Activated naive CD8-positive, alpha-beta T cell treated with anti-CD3 and anti-CD28 coated beads, Interleukin-2, amount 10 ng/mL, durations not matched to agents 7 days and 5 days (primary cell): ENCODE data around the gene THAP10. TPM values are rescaled to one million over a fixed set of nuclear protein-coding genes. Genes with fewer than 3 reads are reported as not detected.
"Not testable (repeated sequence)": the region's sequence is repeated elsewhere in the genome, so short reads cannot be mapped to it uniquely, and the experiment has no call there.

Source experiments
- ATAC-seq: fragments of 150-1000 bp; cut with Tn5 transposase; one replicate; pipeline ENCODE4 v1.10.0; 2021; ENCODE audit warnings: low read depth, moderate library complexity
- POLR2A ChIA-PET: fragments of 350-600 bp; sonication (Branson Sonifier 250); formaldehyde crosslinking; loops from one replicate; lab custom pipeline; 2021; ENCODE audit warnings: antibody characterized with exemption; lab: Charles Lee
- DNase-seq: peaks from one replicate; pipeline ENCODE4 v3.0.0; 2021
- H3K27ac Mint-ChIP-seq: one replicate; pipeline ENCODE4 v1.8.0; 2022; ENCODE audit warnings: mild to moderate bottlenecking, mixed read lengths
- H3K27me3 Mint-ChIP-seq: one replicate; pipeline ENCODE4 v1.8.0; 2022; ENCODE audit warnings: mild to moderate bottlenecking, moderate library complexity, mixed read lengths
- H3K36me3 Mint-ChIP-seq: one replicate; pipeline ENCODE4 v1.8.0; 2021; ENCODE audit warnings: mild to moderate bottlenecking, mixed read lengths
- H3K4me1 Mint-ChIP-seq: one replicate; pipeline ENCODE4 v1.8.0; 2021; ENCODE audit warnings: mixed read lengths
- H3K4me3 Mint-ChIP-seq: one replicate; pipeline ENCODE4 v1.8.0; 2022; ENCODE audit warnings: mild to moderate bottlenecking, moderate library complexity, mixed read lengths
- H3K9me3 Mint-ChIP-seq: one replicate; pipeline ENCODE4 v1.8.0; 2021; ENCODE audit warnings: mixed read lengths
- total RNA-seq, 2 experiments: library from RNA; stranded (reverse); gene quantifications; one replicate each; pipeline ENCODE4 v1.2.3, GENCODE V29; 2021

Gene THAP10
- total RNA-seq, 2 experiments from 2014 or later = not detected

DNA sequence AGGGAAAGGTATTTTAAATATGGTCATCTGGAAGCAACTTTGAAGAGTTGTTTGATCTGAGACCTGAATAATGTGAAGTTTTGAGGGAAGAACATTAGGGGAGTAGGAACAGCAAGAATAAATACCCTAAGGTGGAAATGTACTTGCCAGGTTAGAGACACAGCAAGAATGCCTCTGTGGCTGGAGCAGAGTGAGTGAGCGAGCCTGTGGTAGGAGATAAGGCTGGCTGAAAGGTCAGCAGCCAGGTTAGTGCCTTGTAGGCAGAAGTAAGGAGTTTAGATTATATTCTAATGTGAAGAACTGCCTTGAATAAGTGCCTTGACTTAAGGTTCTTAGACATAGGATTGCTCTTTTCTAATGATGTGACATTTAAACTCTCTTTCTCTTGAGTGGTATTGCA is 18.7 kb upstream of the THAP10 start:
- H3K27ac Mint-ChIP-seq = no peak overlapping the region
- peaks cover 4% of the 10 kb centered on the region for H3K36me3 Mint-ChIP-seq
- ATAC-seq = no peak
- POLR2A ChIA-PET = no interaction called here
- no peak for DNase-seq
- no peak overlapping the region for H3K4me3 Mint-ChIP-seq
- peaks cover 10% of the 10 kb centered on the region for H3K9me3 Mint-ChIP-seq
- no peaks in the 10 kb centered on the region for H3K4me1 Mint-ChIP-seq
- H3K27me3 Mint-ChIP-seq = peaks cover 13% of the 10 kb centered on the region

DNA sequence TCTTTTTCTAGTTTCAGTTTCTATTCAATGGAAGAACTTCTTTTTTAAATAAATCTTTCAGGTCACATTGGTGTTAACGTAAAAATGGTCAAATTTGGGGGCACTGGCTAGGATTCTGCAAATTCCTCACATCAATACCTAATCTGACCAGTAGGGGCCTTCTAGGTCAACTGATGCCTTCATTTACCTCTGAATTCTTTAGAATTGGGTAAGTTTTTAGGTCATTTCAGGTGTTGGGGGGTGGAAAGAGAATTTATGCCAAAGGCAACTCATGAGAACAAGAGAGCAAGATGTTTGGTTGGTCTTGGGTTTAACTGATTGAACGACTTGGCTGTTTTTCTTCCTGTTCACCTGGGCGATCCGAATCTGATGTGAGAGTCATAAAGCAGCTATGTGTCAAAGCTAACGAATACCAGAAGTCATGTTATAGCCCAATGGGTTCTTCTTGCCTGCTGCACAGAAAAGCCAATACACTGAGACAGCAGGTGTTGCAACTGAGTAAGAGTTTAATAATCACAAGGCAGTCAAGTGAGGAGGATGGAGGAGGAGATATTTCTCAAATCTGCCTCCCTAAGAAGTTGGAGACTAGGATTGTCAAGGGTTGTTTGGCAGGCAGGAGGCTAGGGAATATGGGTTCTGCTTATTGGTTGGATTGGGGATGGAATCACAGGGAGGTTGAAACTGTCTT is 15.7 kb upstream of the THAP10 start:
- no peak overlapping the region for H3K4me3 Mint-ChIP-seq
- ATAC-seq (no peak), DNase-seq (no peak)
- H3K27ac Mint-ChIP-seq = no peak overlapping the region
- H3K4me1 Mint-ChIP-seq = no peaks in the 10 kb centered on the region
- H3K9me3 Mint-ChIP-seq = peaks cover 10% of the 10 kb centered on the region
- POLR2A ChIA-PET = no interaction called here
- H3K27me3 Mint-ChIP-seq = peaks cover 9% of the 10 kb centered on the region
- peaks cover 4% of the 10 kb centered on the region for H3K36me3 Mint-ChIP-seq

DNA sequence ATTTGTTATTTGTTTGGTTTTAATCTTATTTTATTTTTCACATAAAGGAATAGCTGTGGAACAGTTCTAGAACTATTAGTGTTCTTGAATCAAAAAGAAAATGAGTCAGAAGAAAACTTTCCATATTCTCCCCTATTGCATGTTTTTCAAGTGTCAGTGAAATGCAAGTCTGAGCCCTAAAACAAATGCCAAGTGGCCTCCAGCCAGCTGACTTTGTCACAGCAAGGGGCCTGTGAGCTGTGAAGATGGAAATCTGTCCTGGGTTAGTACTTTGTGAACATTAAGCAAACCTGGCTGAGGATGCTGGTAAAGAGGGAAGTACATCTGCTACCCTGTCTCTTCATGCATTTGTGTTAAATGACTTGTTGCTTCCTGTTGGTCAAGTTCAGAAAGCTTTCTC is 14.6 kb upstream of the THAP10 start:
- Mint-ChIP-seq H3K27me3 (peaks cover 7% of the 10 kb centered on the region), H3K4me1 (no peaks in the 10 kb centered on the region), H3K9me3 (peaks cover 10% of the 10 kb centered on the region), H3K36me3 (peaks cover 4% of the 10 kb centered on the region), H3K4me3 (no peak overlapping the region), H3K27ac (no peak overlapping the region)
- POLR2A ChIA-PET = no interaction called here
- DNase-seq (no peak), ATAC-seq (no peak)

DNA sequence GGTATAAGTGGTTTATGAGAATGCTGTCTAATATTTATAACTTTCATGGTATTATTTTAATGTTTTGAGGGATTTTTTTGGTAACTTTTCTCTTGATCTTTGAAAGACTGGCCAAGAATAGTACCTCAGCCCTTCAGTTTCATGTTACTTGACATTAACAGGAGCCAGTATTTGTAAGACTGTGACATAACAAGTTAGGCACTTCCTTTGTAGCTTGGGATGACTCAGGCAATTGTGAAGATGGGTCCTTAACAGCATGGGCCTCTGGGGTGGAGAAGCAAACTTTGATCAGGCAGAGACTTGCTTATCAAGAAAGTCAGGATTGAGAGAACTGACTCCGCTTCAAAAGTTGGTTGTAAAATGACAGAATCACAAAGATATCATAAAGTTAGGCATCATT is 9.9 kb upstream of the THAP10 start:
- Mint-ChIP-seq H3K4me1 (no peaks in the 10 kb centered on the region), H3K27ac (no peak overlapping the region), H3K4me3 (no peak overlapping the region)

DNA sequence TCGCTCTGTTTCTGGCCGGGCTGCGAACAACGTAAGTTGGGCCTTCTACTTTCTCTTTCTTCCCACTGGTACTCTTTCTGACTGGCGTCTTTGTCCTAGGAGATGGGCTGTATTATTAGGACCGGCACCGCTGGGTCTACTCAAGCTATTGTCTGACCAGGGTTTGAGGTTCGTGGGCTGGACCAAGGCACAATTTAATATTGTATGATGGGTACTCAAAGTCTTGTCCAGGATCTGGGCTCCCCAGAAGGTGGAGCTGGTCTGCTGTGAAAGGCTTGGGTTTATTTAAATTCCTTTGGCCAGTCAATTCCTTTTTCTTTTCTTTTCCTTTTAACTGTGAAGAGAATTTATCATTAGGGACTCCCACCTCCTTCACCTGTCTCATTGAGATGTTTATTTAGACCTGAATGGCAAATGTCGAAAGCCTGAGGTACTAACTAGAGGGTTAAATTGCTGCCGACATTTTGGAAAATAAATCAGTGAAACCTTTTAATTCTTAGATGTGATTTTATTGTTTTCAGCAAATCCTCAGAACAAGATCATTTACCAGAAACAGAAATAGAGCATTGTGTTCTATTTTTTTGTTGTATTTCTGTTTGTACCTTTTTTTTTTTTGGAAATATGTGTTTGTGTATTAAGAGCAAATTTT is 803 bp upstream of the THAP10 start:
- H3K27me3 Mint-ChIP-seq = peaks cover 57% of the 10 kb centered on the region
- peaks cover 8% of the 10 kb centered on the region for H3K4me1 Mint-ChIP-seq
- no peaks in the 10 kb centered on the region for H3K9me3 Mint-ChIP-seq
- H3K36me3 Mint-ChIP-seq = no peaks in the 10 kb centered on the region
- H3K27ac Mint-ChIP-seq = peak overlapping the region; percentile 34
- POLR2A ChIA-PET = interaction anchor here (0.6 kb wide), 1 partner anchor 126 kb away, joined by 4 read pairs; no protein-coding TSS in a partner anchor
- no peak for DNase-seq
- no peak for ATAC-seq
- peak overlapping the region; percentile 85 for H3K4me3 Mint-ChIP-seq

More for the DNA sequence above, 9.9 kb upstream of the THAP10 start:
- H3K9me3 Mint-ChIP-seq = peaks cover 1% of the 10 kb centered on the region
- ATAC-seq (no peak), DNase-seq (no peak)
- POLR2A ChIA-PET = no interaction called here
- peaks cover 30% of the 10 kb centered on the region for H3K27me3 Mint-ChIP-seq
- H3K36me3 Mint-ChIP-seq = no peaks in the 10 kb centered on the region

DNA sequence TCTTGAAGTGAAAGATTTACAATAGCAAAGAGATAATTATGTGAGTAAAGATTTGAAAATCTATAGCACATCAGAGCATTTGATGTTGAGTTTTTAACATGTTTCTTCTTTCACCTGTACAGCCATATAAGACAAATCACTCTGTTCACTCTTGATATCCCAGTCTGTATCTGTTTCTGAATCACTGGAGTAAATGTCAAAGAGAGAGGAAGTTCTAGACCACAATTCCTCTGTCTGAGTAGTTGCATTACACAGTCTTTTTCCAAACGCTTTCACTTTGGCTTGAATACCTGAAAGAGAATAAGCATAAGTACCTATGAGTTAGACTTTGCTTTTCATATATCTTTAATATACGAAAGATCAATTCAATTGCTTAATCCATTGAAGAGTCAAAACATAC is 9.9 kb downstream of the THAP10 start:
- Mint-ChIP-seq H3K4me1 (peaks cover 4% of the 10 kb centered on the region), H3K9me3 (no peaks in the 10 kb centered on the region), H3K36me3 (no peaks in the 10 kb centered on the region), H3K27me3 (peaks cover 29% of the 10 kb centered on the region), H3K4me3 (no peak overlapping the region), H3K27ac (no peak overlapping the region)
- ATAC-seq (no peak), DNase-seq (no peak)
- POLR2A ChIA-PET = no interaction called here

DNA sequence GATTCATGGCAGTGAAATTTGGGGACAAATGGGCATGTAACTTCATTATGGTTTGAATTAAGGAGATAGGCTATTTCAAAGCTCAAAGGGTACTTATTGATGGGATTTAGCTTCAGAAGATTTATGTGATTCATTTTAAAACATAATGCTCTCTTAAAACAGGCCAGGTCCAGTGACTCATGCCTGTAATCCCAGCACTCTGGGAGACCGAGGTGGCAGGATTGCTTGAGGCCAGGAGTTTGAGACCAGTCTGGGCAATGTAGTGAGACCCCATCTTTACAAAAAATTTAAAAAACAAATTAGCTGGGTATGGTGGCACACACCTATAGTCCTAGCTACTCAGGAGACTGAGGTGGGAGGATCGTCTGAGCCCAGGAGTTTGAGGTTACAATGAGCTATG is 11.5 kb downstream of the THAP10 start:
- POLR2A ChIA-PET = no interaction called here
- H3K4me1 Mint-ChIP-seq = peaks cover 4% of the 10 kb centered on the region

DNA sequence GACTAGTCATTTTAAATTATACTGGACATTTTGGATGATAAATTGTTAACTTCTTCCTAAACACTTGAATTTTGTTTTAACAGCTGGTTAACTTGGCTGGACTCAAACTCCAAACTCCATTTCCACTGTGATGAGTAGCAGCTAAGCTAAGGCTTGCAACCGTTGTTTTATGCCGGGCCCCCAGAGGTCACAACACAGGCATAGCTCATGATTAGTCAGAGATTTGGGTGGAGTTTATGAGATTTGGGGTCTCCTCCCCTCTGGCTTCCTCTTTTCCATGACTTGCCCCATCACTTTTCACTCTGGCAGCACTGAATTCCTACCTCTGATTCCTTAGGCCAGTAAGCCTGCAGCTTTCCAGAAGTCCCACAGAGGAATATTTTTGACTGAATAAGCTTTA is 12.8 kb downstream of the THAP10 start:
- H3K27ac Mint-ChIP-seq = no peak overlapping the region
- H3K36me3 Mint-ChIP-seq = no peaks in the 10 kb centered on the region
- POLR2A ChIA-PET = no interaction called here
- DNase-seq (no peak), ATAC-seq (no peak)
- H3K4me3 Mint-ChIP-seq = no peak overlapping the region
- peaks cover 39% of the 10 kb centered on the region for H3K27me3 Mint-ChIP-seq
- peaks cover 4% of the 10 kb centered on the region for H3K4me1 Mint-ChIP-seq
- no peaks in the 10 kb centered on the region for H3K9me3 Mint-ChIP-seq

More for the DNA sequence above, 11.5 kb downstream of the THAP10 start:
- ATAC-seq (no peak), DNase-seq (no peak)
- H3K36me3 Mint-ChIP-seq = no peaks in the 10 kb centered on the region
- no peak overlapping the region for H3K27ac Mint-ChIP-seq
- peaks cover 31% of the 10 kb centered on the region for H3K27me3 Mint-ChIP-seq
- H3K4me3 Mint-ChIP-seq = no peak overlapping the region
- no peaks in the 10 kb centered on the region for H3K9me3 Mint-ChIP-seq

DNA sequence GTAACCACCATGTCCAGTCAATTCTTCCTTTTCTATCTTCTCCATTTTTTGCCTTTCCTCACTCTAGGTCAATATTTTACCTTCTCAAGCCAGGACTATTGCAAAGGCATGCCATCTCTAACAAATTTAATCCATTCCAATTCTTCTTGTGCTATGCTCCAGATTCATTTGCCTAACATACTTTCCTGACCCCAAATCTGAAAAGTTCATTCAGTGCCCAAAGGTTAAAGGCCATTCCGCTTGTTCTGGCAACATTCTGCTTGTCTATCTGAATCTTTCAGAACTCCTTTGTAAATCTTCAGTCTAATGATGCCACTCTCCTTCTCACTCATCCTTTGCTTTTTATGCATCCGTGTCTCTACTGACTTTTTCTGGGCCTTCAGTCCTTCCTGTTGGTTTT is 15.6 kb downstream of the THAP10 start:
- Mint-ChIP-seq H3K36me3 (no peaks in the 10 kb centered on the region), H3K4me3 (no peak overlapping the region), H3K9me3 (peaks cover 2% of the 10 kb centered on the region), H3K27me3 (peaks cover 36% of the 10 kb centered on the region), H3K27ac (no peak overlapping the region), H3K4me1 (no peaks in the 10 kb centered on the region)
- DNase-seq (no peak), ATAC-seq (no peak)
- POLR2A ChIA-PET = no interaction called here

DNA sequence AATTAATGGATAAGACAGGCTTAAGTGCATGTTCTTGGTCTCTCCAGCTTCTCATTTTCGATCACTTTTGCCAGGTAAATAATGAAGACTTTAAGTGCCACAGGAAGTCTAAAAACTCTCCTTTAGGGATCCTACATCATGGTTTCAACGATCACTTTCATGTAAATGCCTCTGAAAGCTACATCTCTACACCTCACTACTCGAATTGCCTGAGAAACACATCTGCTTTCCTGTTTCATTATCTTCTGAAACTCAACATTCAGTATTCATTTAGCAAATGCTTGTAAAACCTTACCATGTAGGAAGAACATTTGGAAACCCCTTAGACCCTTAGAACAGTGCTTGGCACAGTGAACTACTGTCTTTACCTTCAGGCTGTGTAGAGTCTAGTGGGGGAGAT is 16.2 kb downstream of the THAP10 start:
- Mint-ChIP-seq H3K27ac (no peak overlapping the region), H3K4me3 (no peak overlapping the region), H3K27me3 (peaks cover 36% of the 10 kb centered on the region), H3K36me3 (no peaks in the 10 kb centered on the region), H3K9me3 (peaks cover 2% of the 10 kb centered on the region), H3K4me1 (no peaks in the 10 kb centered on the region)
- ATAC-seq = no peak
- POLR2A ChIA-PET = no interaction called here
- DNase-seq = no peak

DNA sequence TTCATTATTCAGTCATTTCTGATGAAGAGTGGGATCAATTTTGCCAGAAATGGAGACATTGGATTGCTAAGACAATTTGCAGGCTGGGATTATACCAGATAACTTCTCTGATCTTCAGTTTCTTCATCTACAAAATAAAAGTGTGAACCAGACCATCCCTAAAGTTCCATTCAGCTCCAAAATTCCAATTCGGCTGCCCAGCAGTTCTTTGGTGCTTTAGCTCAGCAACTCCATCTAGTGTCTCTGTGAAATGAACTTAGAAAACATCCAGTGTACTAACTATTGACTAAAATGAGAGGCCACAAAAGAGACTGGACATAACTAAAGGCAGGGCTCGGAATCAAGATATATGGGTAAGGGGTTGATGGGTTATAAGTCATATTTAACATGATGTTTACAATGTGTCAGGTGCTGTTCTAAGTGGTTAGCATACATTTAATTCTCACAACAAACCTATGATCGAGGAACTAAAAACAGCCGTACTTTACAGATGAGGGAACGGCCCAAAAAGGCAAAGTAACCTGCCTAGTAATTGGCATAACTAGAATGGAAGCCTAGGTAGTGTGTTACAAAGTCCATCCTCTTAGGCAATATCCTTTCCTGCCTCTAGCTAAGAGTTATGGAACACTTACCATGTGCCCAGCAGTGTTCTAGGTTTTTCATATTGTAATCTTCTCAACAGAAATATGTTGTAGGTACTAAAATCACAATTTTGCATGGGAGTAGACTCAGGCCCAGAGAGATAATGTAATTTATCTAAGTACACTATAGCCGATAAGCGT is 17.0 kb downstream of the THAP10 start:
- POLR2A ChIA-PET = no interaction called here
- H3K36me3 Mint-ChIP-seq = no peaks in the 10 kb centered on the region
- H3K27ac Mint-ChIP-seq = no peak overlapping the region
- H3K4me1 Mint-ChIP-seq = no peaks in the 10 kb centered on the region
- ATAC-seq = no peak
- peaks cover 2% of the 10 kb centered on the region for H3K9me3 Mint-ChIP-seq
- peaks cover 36% of the 10 kb centered on the region for H3K27me3 Mint-ChIP-seq
- H3K4me3 Mint-ChIP-seq = no peak overlapping the region
- no peak for DNase-seq

DNA sequence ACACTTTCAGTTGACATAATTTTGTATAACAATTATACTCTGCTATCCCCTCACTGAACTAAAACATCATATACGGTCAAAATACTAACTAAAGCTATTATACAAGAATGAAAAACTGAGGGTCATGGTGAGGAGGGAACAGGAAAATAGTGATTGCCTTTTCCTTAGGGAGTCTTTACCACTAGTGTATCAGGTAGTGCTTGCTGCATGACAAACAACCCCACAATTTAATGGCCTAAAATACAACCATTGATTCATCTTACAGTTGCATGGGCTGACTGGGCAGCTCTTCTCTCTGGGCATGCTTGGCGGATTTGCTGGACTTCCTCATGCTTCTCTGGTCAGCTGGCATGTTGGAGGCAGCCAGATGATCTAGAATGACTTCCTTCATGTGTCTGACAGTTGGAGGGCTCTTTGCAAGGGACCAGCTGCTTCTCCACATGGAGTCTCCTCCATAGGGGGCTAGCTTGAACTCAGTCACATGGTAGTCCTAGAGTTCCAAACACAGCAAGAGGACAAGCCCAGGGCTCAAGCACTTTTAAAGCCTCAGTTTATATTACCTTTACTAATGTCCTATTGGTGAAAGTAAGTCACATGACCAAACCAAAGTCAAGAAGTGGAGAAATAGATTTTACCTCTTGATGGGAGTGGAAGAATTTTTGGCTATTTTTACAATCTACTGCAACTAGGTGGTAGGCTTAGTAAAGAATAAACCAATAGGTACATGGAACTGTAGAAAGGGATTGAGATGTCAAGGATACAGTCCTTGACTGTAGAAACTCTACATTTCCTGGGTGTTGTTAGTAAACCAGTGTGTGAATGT is 18.8 kb downstream of the THAP10 start:
- peaks cover 2% of the 10 kb centered on the region for H3K9me3 Mint-ChIP-seq
- POLR2A ChIA-PET = no interaction called here
- H3K4me3 Mint-ChIP-seq = no peak overlapping the region
- H3K4me1 Mint-ChIP-seq = no peaks in the 10 kb centered on the region
- ATAC-seq = no peak
- no peaks in the 10 kb centered on the region for H3K36me3 Mint-ChIP-seq
- no peak for DNase-seq
- peaks cover 26% of the 10 kb centered on the region for H3K27me3 Mint-ChIP-seq
- no peak overlapping the region for H3K27ac Mint-ChIP-seq

DNA sequence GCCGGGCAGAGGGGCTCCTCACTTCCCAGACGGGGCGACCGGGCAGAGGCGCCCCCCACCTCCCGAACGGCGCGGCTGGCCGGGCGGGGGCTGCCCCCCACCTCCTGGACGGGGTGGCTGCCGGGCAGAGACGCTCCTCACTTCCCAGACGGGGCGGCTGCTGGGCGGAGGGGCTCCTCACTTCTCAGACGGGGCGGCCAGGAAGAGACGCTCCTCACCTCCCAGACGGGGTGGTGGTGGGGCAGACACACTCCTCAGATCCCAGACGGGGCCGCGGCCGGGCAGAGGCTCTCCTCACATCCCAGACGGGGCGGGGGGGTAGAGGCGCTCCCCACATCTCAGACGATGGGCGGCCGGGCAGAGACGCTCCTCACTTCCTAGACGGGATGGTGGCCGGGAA is 20.7 kb downstream of the THAP10 start:
- H3K36me3 Mint-ChIP-seq, H3K4me3 Mint-ChIP-seq, POLR2A ChIA-PET, H3K4me1 Mint-ChIP-seq, ATAC-seq, H3K9me3 Mint-ChIP-seq, DNase-seq, H3K27ac Mint-ChIP-seq: not testable (repeated sequence)
- H3K27me3 Mint-ChIP-seq = peaks cover 24% of the 10 kb centered on the region
